Measurements from ENCODE around the gene FKBP11.
"Not testable (repeated sequence)": the region's sequence is repeated elsewhere in the genome, so short reads cannot be mapped to it uniquely, and the experiment has no call there.

The FKBP11 gene

GRCh38 chr12:48903363-48903981 is 21.8 kb downstream of the FKBP11 start:
- no peak for DNase-seq

DNA sequence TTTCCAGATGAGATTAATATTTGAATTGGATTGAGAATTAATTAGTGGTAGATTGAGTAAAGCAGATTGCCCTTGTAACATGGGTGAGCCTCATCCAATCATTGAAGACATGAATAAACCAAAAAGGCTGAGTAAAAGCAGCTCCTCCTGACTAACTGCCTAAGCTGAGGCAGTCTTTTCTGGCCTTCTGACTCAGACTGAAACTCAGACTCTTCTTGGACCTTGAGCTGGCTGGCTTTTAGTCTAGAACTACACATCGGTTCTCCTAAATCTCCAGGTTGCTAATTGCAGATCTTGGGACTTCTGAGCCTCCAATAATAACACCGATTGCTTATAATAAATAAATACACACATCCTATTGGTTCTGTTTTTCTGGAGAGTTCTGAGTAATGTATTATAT is 24.0 kb downstream of the FKBP11 start:
- no peak for DNase-seq

- no peak for DNase-seq
Measured at GRCh38 chr12:48899651-48900050, 25.6 kb downstream of the FKBP11 start.

DNA sequence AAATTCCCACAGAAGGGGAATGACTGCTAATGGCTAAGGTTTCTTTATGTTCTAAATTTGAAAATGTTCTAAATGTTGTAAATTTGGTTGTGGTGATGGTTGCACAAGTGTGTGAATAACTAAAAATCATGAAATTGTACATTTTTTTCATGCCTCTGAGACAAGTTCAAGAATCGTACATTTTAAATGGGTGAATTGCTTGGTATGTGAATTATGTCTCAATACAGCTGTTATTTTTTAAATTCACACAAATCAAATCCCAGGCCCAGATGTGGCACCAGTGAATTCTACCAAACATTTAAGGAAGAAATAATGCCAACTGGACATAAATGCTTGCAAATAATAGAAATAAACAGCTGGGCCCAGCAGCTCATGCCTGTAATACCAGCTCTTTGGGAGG is 31.0 kb downstream of the FKBP11 start:
- DNase-seq, result no peak

DNA sequence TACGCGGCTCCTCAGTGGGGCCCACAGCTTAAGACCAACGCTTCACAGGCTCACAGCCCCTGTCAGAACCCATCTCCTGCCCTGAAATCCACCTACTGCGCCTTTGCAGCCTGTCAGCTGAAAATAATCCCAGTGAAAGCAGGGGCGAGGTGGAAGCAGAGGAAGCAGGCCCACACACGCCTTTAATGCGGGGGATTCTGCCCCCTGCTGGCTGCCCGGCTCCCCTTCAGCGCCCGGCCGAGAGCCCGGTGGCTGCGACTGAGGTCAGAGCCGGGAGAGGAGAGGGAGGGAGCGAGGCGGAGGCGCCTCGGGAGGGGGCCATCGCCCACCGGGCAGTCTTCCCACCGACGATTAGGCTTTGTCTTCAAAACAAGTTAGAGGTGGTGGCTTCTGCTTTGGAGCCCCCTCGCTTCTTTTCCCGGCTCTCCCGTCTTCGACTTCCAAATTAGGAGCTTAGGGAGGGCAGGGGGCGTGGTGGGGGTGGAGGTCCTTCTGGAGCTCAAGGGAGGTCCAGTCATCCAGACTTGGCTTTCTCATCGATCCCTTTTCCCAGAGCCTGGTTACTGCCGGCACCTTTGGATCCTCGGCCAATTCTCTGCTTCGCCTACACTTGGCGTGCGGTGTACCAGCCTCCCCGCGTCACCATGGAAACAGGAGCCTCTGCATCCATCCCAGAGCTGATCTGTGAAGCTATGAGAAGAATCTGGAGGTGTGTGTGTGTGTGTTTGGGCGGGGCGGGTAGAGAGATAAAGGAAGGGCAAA is 34.5 kb downstream of the FKBP11 start:
- DNase-seq, result peak; percentile 43

DNA sequence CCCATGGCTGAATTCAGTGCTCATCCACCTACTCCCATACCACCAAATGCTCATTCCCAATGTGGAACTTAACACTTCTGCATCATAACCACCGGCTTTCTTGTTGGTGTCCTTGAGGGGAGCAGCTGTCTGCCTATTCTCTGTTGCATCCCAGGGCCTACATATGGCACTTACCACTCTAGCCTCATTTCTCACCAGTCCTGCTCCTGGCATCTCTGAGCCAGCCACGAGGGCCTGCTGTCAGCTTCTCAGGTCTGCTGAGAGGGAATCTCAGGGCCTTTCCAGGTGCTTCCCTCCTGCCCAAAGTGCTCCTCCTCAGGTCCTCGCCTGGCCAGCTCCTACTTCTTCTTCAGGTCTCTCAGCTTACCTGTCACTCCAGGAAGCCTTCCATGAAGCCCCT is 35.6 kb downstream of the FKBP11 start:
- DNase-seq, result no peak

DNA sequence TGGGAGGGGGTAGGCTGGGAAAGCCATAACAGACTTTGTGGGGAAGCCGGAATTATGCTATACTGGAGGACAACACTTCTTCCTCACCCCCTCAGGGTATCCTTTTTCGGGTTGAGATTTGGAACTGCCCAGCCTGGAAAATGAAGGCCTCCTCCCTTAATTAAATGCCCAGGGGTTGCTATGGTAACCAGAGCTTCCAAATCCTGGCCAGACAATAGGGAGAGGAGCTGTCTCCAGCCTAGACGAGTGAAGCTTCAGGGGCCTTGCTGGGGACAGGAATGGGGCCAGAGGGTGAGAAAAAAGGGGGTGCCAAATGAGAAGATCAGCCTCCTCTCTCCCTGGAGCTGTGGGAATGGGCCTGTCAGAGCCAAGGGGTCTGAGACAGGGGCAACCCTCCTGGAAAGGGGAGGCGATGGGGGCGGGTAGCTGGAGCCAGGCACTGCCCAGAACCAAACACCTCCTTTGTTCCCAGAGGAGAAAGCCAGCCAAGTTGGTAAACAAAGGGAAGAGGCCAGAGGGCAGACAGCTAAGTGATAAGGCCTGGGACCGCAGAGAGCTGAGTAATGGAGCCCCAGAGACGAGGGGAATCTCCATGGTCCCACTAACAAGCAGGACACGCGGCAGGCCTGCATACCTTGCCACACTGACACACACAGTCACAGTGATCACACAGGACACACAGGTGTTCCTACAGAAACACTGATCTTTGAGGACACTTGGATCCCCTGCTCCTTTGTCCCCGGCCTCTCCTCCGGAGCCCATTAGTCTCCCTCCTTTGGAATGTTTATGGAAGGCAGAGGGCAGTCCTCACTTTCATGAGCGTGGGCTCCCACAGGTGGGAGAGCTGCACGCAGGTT is 41.8 kb downstream of the FKBP11 start:
- no peak for DNase-seq

GRCh38 chr12:48882972-48883304 is 42.4 kb downstream of the FKBP11 start:
- DNase-seq, result no peak

GRCh38 chr12:48882315-48882687 is 43.0 kb downstream of the FKBP11 start:
- no peak for DNase-seq

GRCh38 chr12:48881686-48882314 is 43.5 kb downstream of the FKBP11 start:
- DNase-seq, result no peak

DNA sequence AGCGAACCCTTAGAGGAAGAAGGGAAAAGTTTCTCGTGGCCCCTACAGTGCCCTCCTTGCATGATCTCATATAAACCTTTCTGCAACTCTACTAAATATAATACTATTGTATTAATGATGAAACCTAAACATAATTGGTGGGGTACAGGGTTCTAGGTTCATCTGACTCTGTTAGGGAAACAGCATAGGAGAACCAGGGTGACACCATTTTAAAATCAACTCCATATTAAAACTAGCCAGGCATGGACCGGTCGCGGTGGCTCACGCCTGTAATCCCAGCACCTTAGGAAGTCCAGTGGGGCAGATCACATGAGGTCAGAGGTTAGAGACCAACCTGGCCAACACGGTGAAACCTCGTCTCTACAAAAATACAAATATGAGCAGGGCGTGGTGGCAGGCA is 44.6 kb downstream of the FKBP11 start:
- no peak for DNase-seq

- no peak for DNase-seq
Measured at GRCh38 chr12:48878548-48878947, 46.7 kb downstream of the FKBP11 start.

DNA sequence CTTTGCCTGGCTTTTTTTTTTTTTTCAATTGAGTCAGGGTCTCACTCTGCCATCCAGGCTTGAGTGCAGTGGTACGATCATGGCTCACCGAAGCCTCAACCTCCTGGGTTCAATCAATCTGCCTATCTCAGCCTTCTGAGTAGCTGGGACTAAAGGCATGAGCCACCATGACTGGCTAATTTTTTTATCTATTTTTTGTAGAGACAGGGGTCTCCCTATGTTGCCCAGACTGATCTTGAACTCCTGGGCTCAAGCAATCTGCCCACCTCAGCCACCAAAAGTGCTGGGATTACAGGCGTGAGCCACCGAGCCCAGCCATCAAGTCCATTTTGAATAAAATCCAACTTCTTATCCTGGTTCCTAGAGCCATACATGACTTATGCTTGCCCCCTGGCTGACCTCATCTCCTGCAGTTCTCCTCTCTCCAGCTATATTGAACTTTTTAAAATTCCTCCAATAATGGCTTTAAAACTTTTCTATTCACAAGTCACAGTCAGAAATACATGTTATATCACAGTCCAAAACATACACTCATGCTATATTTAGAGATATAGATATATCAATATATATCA is 49.3 kb downstream of the FKBP11 start:
- no peak for DNase-seq

- DNase-seq, result not testable (repeated sequence)
Measured at GRCh38 chr12:48873534-48873933, 51.8 kb downstream of the FKBP11 start.

GRCh38 chr12:48873096-48873495 is 52.2 kb downstream of the FKBP11 start:
- no peak for DNase-seq

All from activated gamma-delta T cell (primary cell).